HepG2 (cell line): ENCODE results near the gene RASSF4. TPM values are rescaled to one million over a fixed set of nuclear protein-coding genes. Genes with fewer than 3 reads are reported as not detected.

ENCODE experiments used
- ARID5B ChIP-seq: IDR thresholded peaks from 2 replicates; pipeline ENCODE4 v1.4.0; 2020; ENCODE audit warnings: mild to moderate bottlenecking, missing genetic modification reagents
- GATAD1 ChIP-seq: IDR thresholded peaks from 2 replicates; pipeline ENCODE4 v1.6.1; 2016; ENCODE audit warnings: missing genetic modification reagents, missing compliant biosample characterization
- RCOR2 ChIP-seq: IDR thresholded peaks from 2 replicates; pipeline ENCODE4 v1.6.1; 2016; ENCODE audit warnings: missing biosample characterization, missing genetic modification reagents
- ZBTB4 ChIP-seq: sonication (generic); formaldehyde crosslinking; IDR thresholded peaks from 2 replicates; pipeline ENCODE4 v1.4.0; 2020; ENCODE audit warnings: missing genetic modification reagents, mild to moderate bottlenecking, borderline replicate concordance
- ZNF260 ChIP-seq: sonication (generic); formaldehyde crosslinking; IDR thresholded peaks from 2 replicates; pipeline ENCODE4 v1.4.0; 2020; ENCODE audit warnings: missing genetic modification reagents, low read depth, mild to moderate bottlenecking, borderline replicate concordance
- ZNF770 ChIP-seq: sonication (generic); formaldehyde crosslinking; IDR thresholded peaks from 2 replicates; pipeline ENCODE4 v1.5.0; 2020; ENCODE audit warnings: mild to moderate bottlenecking, missing genetic modification reagents
- ZNF788 ChIP-seq: sonication (generic); formaldehyde crosslinking; IDR thresholded peaks from 2 replicates; pipeline ENCODE4 v1.5.0; 2020; ENCODE audit warnings: mild to moderate bottlenecking, missing genetic modification reagents, borderline replicate concordance
- polyA plus RNA-seq, 8 experiments: library from polyadenylated mRNA; depleted of rRNA in 3 of 8; stranded (reverse) in 7 of 8; unstranded in 1 of 8; fragments of >200 nt; fragmentation: Illumina TruSeq in 4 of 8; extraction: Trizol in 4 of 8; gene quantifications; 2 replicates each; pipeline versions ENCODE4 v1.2.1 to v1.2.3, GENCODE V29; 2011 to 2016; ENCODE audit warnings: low read depth in 4 of 8, missing spikeins in 1 of 8, mixed read lengths in 1 of 8; ENCODE audit not compliant: insufficient read depth in 1 of 8
- total RNA-seq, 5 experiments: library from RNA; depleted of rRNA; stranded (reverse); fragments of >200 nt; fragmentation: Illumina TruSeq; extraction: Trizol; gene quantifications; 2 replicates each; pipeline ENCODE4 v1.2.3, GENCODE V29; 2016; ENCODE audit warnings: low read depth in 1 of 5
- TF ChIP-seq, protein P1 (sequence below): sonication (generic); formaldehyde crosslinking; conservative IDR thresholded peaks from 2 replicates; pipeline ENCODE4 v1.4.0; 2020; ENCODE audit warnings: missing genetic modification reagents

Gene RASSF4
- total and polyA plus RNA-seq, 2 of the 13 experiments (the other 11 are each of a cell fraction or from before 2014, with no cell fraction given), result 34.0 to 51.7 TPM

DNA sequence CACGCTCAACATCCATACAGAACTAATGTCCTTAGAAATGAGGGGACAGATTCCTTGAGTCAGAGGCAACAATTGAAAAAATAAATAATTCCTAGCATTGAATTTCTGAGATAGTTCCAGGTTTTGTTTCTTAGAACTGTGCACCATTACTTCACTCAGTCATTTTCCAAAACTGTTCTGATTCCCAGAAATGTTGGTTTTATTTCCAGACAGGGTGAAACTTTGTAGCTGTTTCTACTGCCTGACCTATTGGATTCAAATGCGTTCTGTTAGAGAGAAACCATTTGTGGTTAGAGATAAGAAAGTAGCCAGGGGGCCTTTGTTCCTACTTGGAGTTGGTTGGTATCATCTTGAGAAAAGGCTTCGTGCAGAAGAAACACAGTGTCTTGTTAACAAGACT, 27.1 kb downstream of the RASSF4 start (continued):
- TF ChIP-seq ZNF770 (CRISPR knock-in tag) (no peak), ZBTB4 (CRISPR knock-in tag) (no peak), ZNF260 (CRISPR knock-in tag) (no peak), GATAD1 (no peak), RCOR2 (no peak), ZNF788 (no peak), ARID5B (CRISPR knock-in tag) (no peak)
- TF ChIP-seq, protein P1, sequence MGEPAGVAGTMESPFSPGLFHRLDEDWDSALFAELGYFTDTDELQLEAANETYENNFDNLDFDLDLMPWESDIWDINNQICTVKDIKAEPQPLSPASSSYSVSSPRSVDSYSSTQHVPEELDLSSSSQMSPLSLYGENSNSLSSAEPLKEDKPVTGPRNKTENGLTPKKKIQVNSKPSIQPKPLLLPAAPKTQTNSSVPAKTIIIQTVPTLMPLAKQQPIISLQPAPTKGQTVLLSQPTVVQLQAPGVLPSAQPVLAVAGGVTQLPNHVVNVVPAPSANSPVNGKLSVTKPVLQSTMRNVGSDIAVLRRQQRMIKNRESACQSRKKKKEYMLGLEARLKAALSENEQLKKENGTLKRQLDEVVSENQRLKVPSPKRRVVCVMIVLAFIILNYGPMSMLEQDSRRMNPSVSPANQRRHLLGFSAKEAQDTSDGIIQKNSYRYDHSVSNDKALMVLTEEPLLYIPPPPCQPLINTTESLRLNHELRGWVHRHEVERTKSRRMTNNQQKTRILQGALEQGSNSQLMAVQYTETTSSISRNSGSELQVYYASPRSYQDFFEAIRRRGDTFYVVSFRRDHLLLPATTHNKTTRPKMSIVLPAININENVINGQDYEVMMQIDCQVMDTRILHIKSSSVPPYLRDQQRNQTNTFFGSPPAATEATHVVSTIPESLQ (CRISPR knock-in tag), result no peak
